SW 1271 (cell line): Measurements from ENCODE around the gene OR56A5.

ENCODE experiments used
- DNase-seq, 2 experiments: peaks; one replicate each; lab custom pipeline; 2025; lab: John Stamatoyannopoulos, UW

OR56A5 gene

GRCh38 chr11:5932671-5933070 is 35.6 kb downstream of the OR56A5 start:
- DNase-seq = no peak

GRCh38 chr11:5931061-5931460 is 37.2 kb downstream of the OR56A5 start:
- DNase-seq = no peak

GRCh38 chr11:5930614-5931013 is 37.7 kb downstream of the OR56A5 start:
- no peak for DNase-seq

GRCh38 chr11:5929571-5930368 is 38.5 kb downstream of the OR56A5 start:
- DNase-seq = no peak

- no peak for DNase-seq
These were observed 39.5 kb downstream of the OR56A5 start for GRCh38 chr11:5928811-5929210.

- DNase-seq = no peak
These were observed 40.0 kb downstream of the OR56A5 start for GRCh38 chr11:5928271-5928670.

GRCh38 chr11:5923794-5924193 is 44.5 kb downstream of the OR56A5 start:
- DNase-seq = no peak

GRCh38 chr11:5923427-5923776 is 44.9 kb downstream of the OR56A5 start:
- no peak for DNase-seq

GRCh38 chr11:5922749-5923426 is 45.4 kb downstream of the OR56A5 start:
- no peak for DNase-seq
